Endothelial cell of umbilical vein (primary cell): ENCODE measurements around the gene TMEM108. TPM values are rescaled to one million over a fixed set of nuclear protein-coding genes. Genes with fewer than 3 reads are reported as not detected.

ENCODE experiments used
- BruUV-seq: library from RNA; stranded (reverse); fragments of 400-500 nt; replicated peaks from 2 replicates; lab custom pipeline; 2021; lab: Mats Ljungman, UMichigan
- CTCF ChIA-PET: fragments of 300-600, 350-600 bp; sonication (Branson Sonifier 250); formaldehyde crosslinking; loops from one replicate; lab custom pipeline; 2021; ENCODE audit warnings: antibody characterized with exemption, inconsistent platforms; lab: Charles Lee
- POLR2A ChIA-PET: fragments of 300-600, 350-600 bp; sonication (Branson Sonifier 250); formaldehyde crosslinking; loops from one replicate; lab custom pipeline; 2021; ENCODE audit warnings: antibody characterized with exemption, inconsistent platforms; lab: Charles Lee
- DNase-seq: peaks from one replicate; pipeline ENCODE4 v3.0.0-alpha.2; 2011; ENCODE audit warnings: low read depth, low spot score
- FAIRE-seq: peaks from 2 replicates; lab custom pipeline; 2011; peaks lifted over from hg19 to GRCh38; lab: Jason Lieb, UNC
- H2AFZ ChIP-seq: 2 replicates; pipeline ENCODE4 v1.6.0; 2012; ENCODE audit warnings: low read depth, low read length, control low read depth, inconsistent platforms
- H3K27ac ChIP-seq: 2 replicates; pipeline ENCODE4 v1.5.1; 2011; ENCODE audit warnings: low read depth, mild to moderate bottlenecking, control low read depth, low read length, moderate library complexity; ENCODE audit not compliant: insufficient read depth
- H3K27me3 ChIP-seq, 2 experiments: 2 replicates each; pipeline versions ENCODE4 v1.6.0 to v1.6.1; 2011; ENCODE audit warnings: low read length in 2 of 2, mixed read lengths in 1 of 2; ENCODE audit not compliant: control insufficient read depth in 2 of 2, insufficient read depth in 2 of 2
- H3K36me3 ChIP-seq, 2 experiments: 2 replicates in 1 of 2; 3 replicates in 1 of 2; pipeline ENCODE4 v1.5.1; 2011; ENCODE audit warnings: low read length in 2 of 2, mild to moderate bottlenecking in 1 of 2, moderate library complexity in 1 of 2; ENCODE audit not compliant: control insufficient read depth in 2 of 2, insufficient read depth in 2 of 2; ENCODE audit errors: extremely low read depth in 1 of 2
- H3K4me1 ChIP-seq: 3 replicates; pipeline ENCODE4 v1.5.1; 2011; ENCODE audit warnings: mild to moderate bottlenecking, low read length; ENCODE audit not compliant: control insufficient read depth, insufficient read depth; ENCODE audit errors: extremely low read depth
- H3K4me2 ChIP-seq: 2 replicates; pipeline ENCODE4 v1.6.1; 2011; ENCODE audit warnings: low read length, control low read depth, mixed read lengths; ENCODE audit not compliant: insufficient read depth
- H3K4me3 ChIP-seq, 3 experiments: fragments of 200-600 bp in 1 of 3; sonication (generic), shearing (Covaris generic) in 1 of 3; replicated peaks in 1 of 3; 2 replicates each; pipeline ENCODE4 v1.5.1; 2011 to 2016; ENCODE audit warnings: control low read depth in 3 of 3, low read length in 3 of 3, mild to moderate bottlenecking in 2 of 3, inconsistent platforms in 1 of 3, low read depth in 1 of 3, moderate library complexity in 1 of 3; ENCODE audit not compliant: insufficient read depth in 1 of 3
- H3K79me2 ChIP-seq: 2 replicates; pipeline ENCODE4 v1.6.0; 2012; ENCODE audit warnings: low read length, inconsistent platforms; ENCODE audit not compliant: control insufficient read depth, insufficient read depth
- H3K9ac ChIP-seq: replicated peaks from 2 replicates; pipeline ENCODE3; 2011; ENCODE audit warnings: low read length, control low read depth; ENCODE audit not compliant: insufficient read depth; ENCODE audit errors: extremely low read depth
- H3K9me1 ChIP-seq: replicated peaks from 3 replicates; pipeline ENCODE4 v1.6.0; 2011; ENCODE audit warnings: mild to moderate bottlenecking, low read length; ENCODE audit not compliant: control insufficient read depth, insufficient read depth; ENCODE audit errors: extremely low read depth
- H3K9me3 ChIP-seq: replicated peaks from 2 replicates; pipeline ENCODE4 v1.5.1; 2012; ENCODE audit warnings: low read length, inconsistent platforms; ENCODE audit not compliant: control insufficient read depth, insufficient read depth
- H4K20me1 ChIP-seq: replicated peaks from 2 replicates; pipeline ENCODE3; 2011; ENCODE audit warnings: mild to moderate bottlenecking, low read length; ENCODE audit not compliant: control insufficient read depth, insufficient read depth; ENCODE audit errors: extremely low read depth
- CTCF ChIP-seq, 2 donors: IDR thresholded peaks; 1 replicate in 1 of 2; 2 replicates in 1 of 2; pipeline ENCODE4 v1.5.1; 2011; ENCODE audit warnings: low read length in 2 of 2, mild to moderate bottlenecking in 2 of 2, moderate library complexity in 2 of 2, control low read depth in 1 of 2, inconsistent platforms in 1 of 2, low read depth in 1 of 2; ENCODE audit not compliant: insufficient read depth in 1 of 2; ENCODE audit errors: extremely low read depth in 1 of 2
- EZH2 ChIP-seq: IDR thresholded peaks from 2 replicates; pipeline ENCODE4 v1.6.1; 2012; ENCODE audit warnings: borderline replicate concordance, low read depth, mild to moderate bottlenecking, moderate library complexity, low read length, inconsistent platforms; ENCODE audit not compliant: severe bottlenecking
- FOS ChIP-seq: IDR thresholded peaks from 2 replicates; pipeline ENCODE4 v1.6.1; 2011; ENCODE audit warnings: mild to moderate bottlenecking, low read length, moderate library complexity, borderline replicate concordance; ENCODE audit not compliant: insufficient read depth
- GATA2 ChIP-seq: IDR thresholded peaks from 2 replicates; pipeline ENCODE4 v1.7.0; 2011; ENCODE audit warnings: low read depth, mild to moderate bottlenecking, moderate library complexity, mixed read lengths, low read length; ENCODE audit not compliant: insufficient read length, insufficient read depth
- JUN ChIP-seq: IDR thresholded peaks from 2 replicates; pipeline ENCODE4 v1.6.1; 2011; ENCODE audit warnings: borderline replicate concordance, low read depth; ENCODE audit not compliant: insufficient read length, insufficient read depth
- MYC ChIP-seq: IDR thresholded peaks from one replicate; pipeline ENCODE4 v1.6.1; 2011; ENCODE audit warnings: mild to moderate bottlenecking, low read depth, low read length
- POLR2A ChIP-seq: IDR thresholded peaks from 2 replicates; pipeline ENCODE4 v1.6.1; 2012; ENCODE audit warnings: low read depth, mild to moderate bottlenecking, control low read depth, low read length
- POLR2AphosphoS5 ChIP-seq: IDR thresholded peaks from 2 replicates; pipeline ENCODE4 v1.6.1; 2012; ENCODE audit warnings: low read depth, mild to moderate bottlenecking, control low read depth, low read length, moderate library complexity; ENCODE audit not compliant: insufficient read depth
- dilution Hi-C: fragments of 300-500 bp; cut with MboI; formaldehyde crosslinking; loops from one replicate; pipeline ENCODE4 v1.15.0; 2019; ENCODE audit warnings: low sequenced_read_pairs; ENCODE audit not compliant: extremely low pct_ligation_motif_present
- intact Hi-C: fragments of 100-400 bp; cut with micrococcal nuclease; formaldehyde crosslinking; loops from one replicate; pipeline ENCODE4 v1.10.0; 2022
- polyA plus RNA-seq, 4 experiments: library from polyadenylated mRNA; depleted of rRNA in 3 of 4; stranded (reverse) in 3 of 4; unstranded in 1 of 4; fragments of >200 nt; gene quantifications; 2 replicates each; pipeline versions ENCODE4 v1.2.1 to v1.2.3, GENCODE V29; 2011 to 2012; ENCODE audit warnings: missing spikeins in 1 of 4
- total RNA-seq: library from RNA; stranded (reverse); gene quantifications from 2 replicates; pipeline ENCODE4 v1.2.3, GENCODE V29; 2021
- TF ChIP-seq, protein P1 (sequence below): IDR thresholded peaks from 2 replicates; pipeline ENCODE4 v1.6.1; 2011; ENCODE audit not compliant: insufficient read depth, insufficient read length

TMEM108 gene
- total and polyA plus RNA-seq, 2 donors (not counting 3 experiments of a cell fraction or from before 2014, with no cell fraction given): 0.40 to 1.1 TPM

GRCh38 chr3:133237380-133237779, 199.2 kb downstream of the TMEM108 start:
- BruUV-seq: no TSS peak
- Histone ChIP-seq H2AFZ (no peak overlapping the region), H3K4me1 (no peaks in the 10 kb centered on the region), H4K20me1 (no peaks in the 10 kb centered on the region), H3K4me3 (no peak overlapping the region), H3K9me1 (no peaks in the 10 kb centered on the region), H3K79me2 (no peaks in the 10 kb centered on the region), H3K9ac (no peak overlapping the region), H3K36me3 (no peaks in the 10 kb centered on the region), H3K27me3 (no peaks in the 10 kb centered on the region), H3K9me3 (no peaks in the 10 kb centered on the region), H3K4me2 (no peak overlapping the region), H3K27ac (no peak overlapping the region)
- DNase-seq (no peak), FAIRE-seq (no peak)
- intact Hi-C loops: no loop called here
- POLR2A ChIA-PET: no interaction called here
- TF ChIP-seq POLR2A: no peak
- TF ChIP-seq, protein P1, sequence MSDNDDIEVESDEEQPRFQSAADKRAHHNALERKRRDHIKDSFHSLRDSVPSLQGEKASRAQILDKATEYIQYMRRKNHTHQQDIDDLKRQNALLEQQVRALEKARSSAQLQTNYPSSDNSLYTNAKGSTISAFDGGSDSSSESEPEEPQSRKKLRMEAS: no peak
- no peak for TF ChIP-seq MYC
- TF ChIP-seq JUN: no peak
- no peak for TF ChIP-seq EZH2
- no peak for TF ChIP-seq POLR2AphosphoS5
- TF ChIP-seq GATA2: no peak
- no peak for TF ChIP-seq CTCF (IDR thresholded peaks at IDR 0.05; ENCODE audit: extremely low read depth in 1 of 2, insufficient read depth in 1 of 2, low read depth in 1 of 2, low read length in 2 of 2)
- TF ChIP-seq FOS: no peak
- CTCF ChIA-PET: interaction anchor here (1.1 to 2.3 kb wide), 3 partner anchors 11 to 49 kb away, joined by 3 to 5 read pairs (median 3); no protein-coding TSS in a partner anchor
- dilution Hi-C loops: no loop called here
